ENCODE measurements around the gene BMPER.

The BMPER gene

GRCh38 chr7:34026481-34027190 lies 121.3 kb downstream of the BMPER start:
- DNase-seq (ENCODE audit: low read depth, low spot score), result no peak

- no peak for DNase-seq (ENCODE audit: low read depth, low spot score)
These were observed 125.8 kb downstream of the BMPER start for GRCh38 chr7:34031156-34031555.

- DNase-seq (ENCODE audit: low read depth, low spot score), result no peak
These were observed 129.4 kb downstream of the BMPER start for GRCh38 chr7:34034728-34035127.

- no peak for DNase-seq (ENCODE audit: low read depth, low spot score)
These were observed 130.9 kb downstream of the BMPER start for GRCh38 chr7:34036051-34036920.

- no peak for DNase-seq (ENCODE audit: low read depth, low spot score)
These were observed 131.8 kb downstream of the BMPER start for GRCh38 chr7:34036972-34037792.

- peak; percentile 83 for DNase-seq (ENCODE audit: low read depth, low spot score)
These were observed 133.6 kb downstream of the BMPER start for GRCh38 chr7:34038816-34039470.

- DNase-seq (ENCODE audit: low read depth, low spot score), result no peak
These were observed 136.4 kb downstream of the BMPER start for GRCh38 chr7:34041707-34042106.

- DNase-seq (ENCODE audit: low read depth, low spot score), result peak; percentile 39
These were observed 137.1 kb downstream of the BMPER start for GRCh38 chr7:34042406-34042805.

- DNase-seq (ENCODE audit: low read depth, low spot score), result no peak
These were observed 138.3 kb downstream of the BMPER start for GRCh38 chr7:34043461-34044305.

- no peak for DNase-seq (ENCODE audit: low read depth, low spot score)
These were observed 138.9 kb downstream of the BMPER start for GRCh38 chr7:34044306-34044643.

- no peak for DNase-seq (ENCODE audit: low read depth, low spot score)
These were observed 139.5 kb downstream of the BMPER start for GRCh38 chr7:34044734-34045353.

GRCh38 chr7:34048445-34048844 lies 143.1 kb downstream of the BMPER start:
- no peak for DNase-seq (ENCODE audit: low read depth, low spot score)

GRCh38 chr7:34054075-34054474 lies 148.7 kb downstream of the BMPER start:
- DNase-seq (ENCODE audit: low read depth, low spot score), result no peak

GRCh38 chr7:34057136-34057535 lies 151.8 kb downstream of the BMPER start:
- DNase-seq (ENCODE audit: low read depth, low spot score), result no peak

- no peak for DNase-seq (ENCODE audit: low read depth, low spot score)
These were observed 152.6 kb downstream of the BMPER start for GRCh38 chr7:34057956-34058355.

- no peak for DNase-seq (ENCODE audit: low read depth, low spot score)
These were observed 153.4 kb downstream of the BMPER start for GRCh38 chr7:34058801-34059135.

GRCh38 chr7:34059136-34059828 lies 153.9 kb downstream of the BMPER start:
- DNase-seq (ENCODE audit: low read depth, low spot score), result peak; percentile 61

- no peak for DNase-seq (ENCODE audit: low read depth, low spot score)
These were observed 155.0 kb downstream of the BMPER start for GRCh38 chr7:34060196-34060947.

- peak; percentile 49 for DNase-seq (ENCODE audit: low read depth, low spot score)
These were observed 155.8 kb downstream of the BMPER start for GRCh38 chr7:34061149-34061548.
